Measurements from ENCODE around the gene MSMP.

GRCh38 chr9:35727676-35728040, 26.4 kb downstream of the MSMP start:
- no peak for TF ChIP-seq FOS (IDR thresholded peaks at IDR 0.05; ENCODE audit: borderline replicate concordance, insufficient read depth, low read length)
- no peak for TF ChIP-seq CTCF (IDR thresholded peaks at IDR 0.05; ENCODE audit: extremely low read depth in 1 of 2, insufficient read depth in 1 of 2, low read depth in 1 of 2, low read length in 2 of 2)
